HG03354 (cell line): Measurements from ENCODE around the gene ALDH1L1.

Experiments used
- ATAC-seq: cut with Tn5 transposase; IDR thresholded peaks from one replicate; pipeline ENCODE4 v1.9.1; 2021; ENCODE audit warnings: mild to moderate bottlenecking; ENCODE audit not compliant: unreplicated experiment, poor library complexity, severe bottlenecking

The ALDH1L1 gene

GRCh38 chr3:126157083-126157768, 23.2 kb downstream of the ALDH1L1 start:
- no peak for ATAC-seq

GRCh38 chr3:126156468-126156867, 23.9 kb downstream of the ALDH1L1 start:
- ATAC-seq, result no peak

GRCh38 chr3:126155819-126156218, 24.6 kb downstream of the ALDH1L1 start:
- ATAC-seq, result no peak

- ATAC-seq, result no peak
Observed at GRCh38 chr3:126155280-126155640, 25.1 kb downstream of the ALDH1L1 start.

DNA sequence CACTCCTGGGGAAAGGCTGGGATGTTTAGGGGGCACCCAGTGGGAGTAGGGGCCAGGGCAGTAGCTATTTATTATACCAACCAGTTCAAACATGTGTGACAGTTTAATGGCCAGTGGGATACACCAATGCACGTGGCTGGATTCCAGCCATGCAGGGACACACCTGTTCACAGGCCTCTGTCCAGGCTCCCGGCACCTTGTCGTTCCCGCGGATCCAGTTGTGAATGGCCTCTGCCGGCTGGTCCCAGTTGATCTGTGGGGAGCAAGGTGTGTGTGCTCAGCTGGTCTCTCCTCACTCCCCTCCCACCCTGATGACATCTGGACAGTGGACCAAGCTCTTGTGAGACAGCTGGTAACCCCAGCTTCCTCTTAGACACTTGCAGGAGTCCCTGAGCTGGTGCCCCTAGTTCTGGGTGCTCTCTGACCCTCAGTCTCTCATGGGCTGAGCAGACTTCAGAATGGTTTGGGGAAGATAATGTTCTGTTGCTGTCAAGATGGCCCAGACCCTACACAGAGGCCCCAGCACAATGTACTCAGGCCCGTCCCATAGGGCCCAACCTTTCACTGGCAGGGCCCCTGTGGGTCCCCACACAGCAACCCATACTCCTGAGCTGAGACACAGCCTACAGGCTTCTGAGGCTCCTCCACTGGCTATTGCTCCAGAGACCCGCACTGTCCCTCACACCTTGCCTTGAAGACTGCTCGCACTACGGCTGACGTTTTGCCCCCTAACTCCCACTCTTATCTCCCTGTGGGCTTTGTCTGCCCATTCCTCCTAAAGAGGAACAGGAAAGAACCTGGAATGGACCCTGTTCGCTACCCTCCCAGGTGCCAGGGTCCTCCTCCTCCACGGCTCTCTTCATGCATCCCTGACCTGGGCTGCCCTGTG, 25.8 kb downstream of the ALDH1L1 start:
- ATAC-seq, result no peak

DNA sequence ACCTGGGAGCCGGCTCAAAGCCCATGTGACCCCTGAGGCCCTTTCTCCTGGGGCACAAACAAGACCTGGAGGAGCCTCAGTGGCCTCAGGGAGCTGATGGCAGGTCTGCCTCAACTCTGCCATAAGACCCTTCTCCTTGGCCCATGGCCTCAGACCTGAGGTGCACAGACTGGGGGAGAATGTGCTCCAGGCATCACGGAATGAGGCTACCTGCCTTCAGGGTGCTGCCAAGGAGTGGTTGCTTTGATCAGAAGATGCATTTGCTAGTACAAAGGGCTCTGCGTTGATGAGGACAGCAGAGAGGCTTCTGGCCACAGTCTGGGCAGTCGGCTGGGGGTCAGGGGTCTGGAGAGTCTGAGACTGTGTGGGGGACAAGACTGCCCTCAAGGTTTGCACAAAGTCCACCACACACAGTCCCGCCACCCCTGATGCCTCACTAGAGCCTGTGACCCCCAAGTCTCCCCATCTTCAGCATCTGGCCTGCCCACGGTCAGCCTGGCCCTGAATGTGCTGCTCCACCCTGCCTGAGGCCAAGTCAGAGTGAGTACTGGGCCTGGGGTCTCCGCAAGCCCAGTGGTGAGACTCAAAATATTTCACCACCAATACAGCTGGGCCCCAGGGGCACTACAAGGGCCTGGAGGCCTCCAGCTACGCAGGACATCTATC, 26.6 kb downstream of the ALDH1L1 start:
- ATAC-seq, result no peak

DNA sequence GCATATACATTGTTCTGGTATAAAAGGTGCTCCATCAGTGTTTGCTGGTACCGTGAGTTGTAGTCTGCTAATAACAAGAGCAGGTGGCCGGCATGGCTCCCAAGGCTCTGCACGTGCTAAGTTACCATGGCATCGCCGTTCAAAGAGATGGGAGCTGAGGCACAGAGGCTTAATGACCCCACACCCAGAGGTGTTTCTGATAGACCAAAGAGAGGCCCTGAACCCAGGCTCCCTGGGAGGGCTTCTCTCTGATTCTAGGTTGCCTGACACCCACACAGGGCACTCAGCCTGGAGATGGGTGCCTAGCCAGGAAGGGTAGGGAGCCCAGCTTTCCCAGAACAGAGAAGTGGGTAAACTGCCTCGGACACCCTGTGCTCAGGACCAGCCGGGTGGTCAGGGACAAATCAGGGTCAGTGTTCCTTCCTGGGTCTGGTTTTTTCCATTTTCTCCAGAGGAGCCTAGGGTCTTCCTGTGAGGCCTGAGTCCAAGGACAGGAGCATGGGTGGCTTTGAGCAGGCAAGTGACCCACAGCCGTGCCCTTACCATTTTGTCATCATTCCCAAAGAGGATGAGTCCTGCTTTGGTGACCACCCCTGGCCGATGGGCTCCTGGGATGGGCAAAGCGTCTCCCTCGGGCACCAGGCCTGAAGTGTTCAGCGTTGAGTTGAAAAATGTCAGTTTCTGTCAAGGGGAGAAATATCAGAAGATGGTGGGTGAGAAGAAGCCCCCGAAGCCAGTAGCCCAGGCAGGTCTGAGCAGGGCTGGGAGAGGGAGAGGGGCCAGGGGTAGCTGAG, 27.3 kb downstream of the ALDH1L1 start:
- ATAC-seq, result no peak

GRCh38 chr3:126152458-126152857, 27.9 kb downstream of the ALDH1L1 start:
- no peak for ATAC-seq

DNA sequence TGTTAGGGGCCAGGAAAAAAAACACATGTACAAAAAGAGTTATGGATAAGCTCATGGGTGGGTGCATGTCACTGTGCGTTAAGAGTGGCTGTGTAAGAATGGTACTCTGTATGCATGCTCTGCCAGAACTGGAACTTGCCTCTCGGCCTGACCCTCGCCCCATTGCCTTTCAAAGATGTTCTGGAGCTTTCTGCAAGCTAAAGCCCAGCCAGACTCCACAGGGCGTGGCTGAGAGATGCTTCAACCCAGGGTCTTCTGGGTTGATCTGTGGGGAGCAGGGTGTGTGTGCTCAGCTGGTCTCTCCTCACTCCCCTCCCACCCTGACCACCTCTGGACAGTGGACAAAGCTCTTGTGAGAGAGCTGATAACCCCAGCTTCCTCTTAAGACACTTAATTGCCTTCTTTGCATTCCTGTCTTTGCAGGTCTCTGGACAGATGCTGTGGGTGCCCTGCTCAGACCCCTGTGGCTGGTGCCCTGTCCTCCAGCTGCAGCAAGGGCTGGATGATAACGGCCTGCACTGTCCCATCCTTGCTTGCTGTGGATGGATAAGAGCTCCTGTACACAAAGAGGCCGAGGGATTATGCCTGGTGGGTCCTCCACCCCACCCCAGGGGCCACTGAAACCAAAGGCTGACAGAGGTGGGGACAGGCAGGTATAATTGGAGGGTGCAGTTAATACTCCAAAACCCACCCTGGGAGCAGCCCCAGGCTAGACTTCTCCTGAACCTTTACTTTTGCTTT, 28.7 kb downstream of the ALDH1L1 start:
- no peak for ATAC-seq

DNA sequence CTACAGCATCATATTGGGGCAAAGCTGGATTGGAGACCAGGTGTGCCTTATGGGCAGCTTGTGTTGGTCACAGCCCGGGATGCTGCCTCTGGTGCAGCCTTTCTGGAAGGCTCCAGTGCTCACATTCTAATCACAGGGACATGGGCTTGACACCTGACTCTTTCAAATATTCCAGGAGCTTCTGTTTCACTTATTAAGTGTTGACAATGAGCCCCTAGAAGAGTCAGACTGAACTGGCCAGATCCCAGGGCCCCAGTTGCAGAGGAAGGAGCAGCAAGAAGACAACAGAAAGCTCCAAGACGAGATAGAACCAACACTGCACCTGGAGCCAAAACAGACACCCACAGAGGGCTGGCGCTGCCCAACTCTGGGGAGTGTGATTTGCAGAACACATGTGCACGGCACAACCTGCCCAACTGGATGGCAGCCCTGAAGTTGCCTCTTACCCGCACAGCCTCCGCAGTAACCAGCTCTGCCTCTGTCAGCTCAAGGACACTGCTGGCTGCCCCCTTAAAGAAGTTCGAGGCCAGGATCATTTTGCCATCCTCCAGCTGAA, 30.3 kb downstream of the ALDH1L1 start:
- no peak for ATAC-seq

DNA sequence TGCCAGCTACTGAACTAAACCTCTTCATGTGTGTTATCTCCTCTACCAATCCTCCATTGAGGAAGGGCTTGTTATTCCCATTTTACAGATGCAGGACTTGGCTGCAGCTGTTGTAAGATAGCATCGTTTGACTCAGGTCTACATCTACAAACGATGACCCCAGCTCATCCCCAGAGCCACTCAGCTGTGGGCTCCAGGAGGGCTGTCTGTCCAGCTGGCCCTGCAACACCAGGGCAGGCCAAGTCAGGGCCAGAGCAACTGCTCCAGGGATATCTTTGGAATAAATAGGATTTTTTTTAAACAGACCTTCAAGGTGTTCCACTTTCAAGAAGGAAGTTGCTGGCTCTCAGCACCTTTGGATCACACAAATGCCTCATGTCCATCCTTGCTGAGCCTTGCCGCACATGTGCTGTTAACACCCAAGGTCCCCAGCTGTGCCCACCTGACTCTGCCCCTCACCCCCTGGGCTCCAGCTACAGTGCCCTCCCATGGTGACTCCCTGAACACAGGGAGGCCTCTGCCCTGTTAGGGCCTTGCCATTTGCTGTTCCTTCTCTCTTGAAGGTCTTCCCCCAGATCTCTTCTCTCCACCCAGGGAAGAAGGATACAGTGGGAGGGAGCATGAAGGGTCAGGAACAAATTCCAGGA, 31.0 kb downstream of the ALDH1L1 start:
- no peak for ATAC-seq

DNA sequence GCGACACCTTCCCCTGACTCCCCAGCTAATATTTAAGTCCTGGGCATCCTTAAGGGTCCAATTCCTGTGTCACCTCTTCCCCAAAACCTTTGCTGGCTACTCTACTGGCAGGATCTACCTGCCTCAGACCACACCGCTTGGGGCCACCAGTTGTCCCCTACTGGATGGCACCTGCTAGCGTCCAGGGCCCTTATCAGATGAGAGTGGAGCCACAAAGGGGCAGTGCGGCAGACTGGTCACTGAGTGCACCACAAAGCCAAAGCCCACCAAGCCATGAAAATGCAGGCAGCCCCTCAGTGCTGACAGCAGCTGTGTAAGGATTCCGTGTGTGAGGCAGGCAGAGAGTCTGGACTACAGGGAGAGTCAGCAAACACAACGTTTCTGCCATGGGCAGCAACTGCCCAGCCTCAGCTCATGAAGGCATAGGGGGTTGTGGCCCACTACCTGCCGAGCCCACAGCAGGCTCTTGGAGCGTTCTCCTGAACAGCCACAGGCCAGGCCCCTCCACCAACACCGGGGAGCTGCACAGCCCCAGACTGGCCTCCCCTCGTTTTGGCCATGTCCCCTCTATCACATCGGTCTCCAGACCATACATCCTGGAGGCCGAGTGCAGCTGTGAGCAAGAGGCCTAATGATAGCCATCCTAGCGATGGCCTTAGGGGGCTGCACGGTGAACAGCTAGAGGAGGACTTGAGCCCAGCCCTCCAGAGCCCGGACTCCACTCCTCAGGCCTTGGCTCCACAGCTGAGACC, 32.3 kb downstream of the ALDH1L1 start:
- ATAC-seq, result no peak

DNA sequence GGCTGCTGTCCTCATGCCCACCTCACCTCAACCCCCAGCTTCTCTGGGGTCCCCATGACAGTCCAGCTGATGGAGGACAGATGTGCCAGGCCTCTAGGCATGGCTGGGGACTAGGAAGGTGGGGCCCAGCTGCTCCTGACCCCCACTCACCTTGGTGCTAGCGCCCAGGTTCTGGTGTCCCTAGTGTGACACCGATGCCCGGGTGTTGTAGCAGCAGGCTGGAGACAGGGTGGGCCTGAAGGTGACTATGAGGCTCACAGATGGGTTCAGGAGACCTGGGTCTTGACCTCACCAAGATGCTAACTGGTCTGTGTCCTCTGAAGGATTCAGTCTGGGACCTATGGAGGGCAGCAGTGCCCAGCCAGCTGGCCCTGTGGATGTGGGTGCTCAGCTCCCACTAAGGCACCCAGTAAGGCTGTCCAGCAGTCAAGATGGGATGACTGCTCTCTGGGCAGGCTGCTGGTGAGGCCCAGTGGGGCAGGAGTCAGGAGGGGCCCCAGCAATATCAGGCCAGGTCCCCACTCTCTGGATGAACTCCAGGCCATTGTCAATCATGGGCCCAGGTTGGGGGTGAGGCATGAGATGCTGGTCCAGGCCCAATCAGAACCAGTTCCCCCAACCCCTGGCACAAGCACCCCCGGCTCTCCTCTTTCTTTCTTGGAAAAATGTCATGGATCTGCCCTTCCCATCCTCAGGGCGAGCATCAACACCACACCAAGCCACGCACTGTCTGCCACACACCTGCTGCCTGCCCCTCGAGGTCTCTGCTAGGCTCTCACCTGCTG, 33.0 kb downstream of the ALDH1L1 start:
- no peak for ATAC-seq

DNA sequence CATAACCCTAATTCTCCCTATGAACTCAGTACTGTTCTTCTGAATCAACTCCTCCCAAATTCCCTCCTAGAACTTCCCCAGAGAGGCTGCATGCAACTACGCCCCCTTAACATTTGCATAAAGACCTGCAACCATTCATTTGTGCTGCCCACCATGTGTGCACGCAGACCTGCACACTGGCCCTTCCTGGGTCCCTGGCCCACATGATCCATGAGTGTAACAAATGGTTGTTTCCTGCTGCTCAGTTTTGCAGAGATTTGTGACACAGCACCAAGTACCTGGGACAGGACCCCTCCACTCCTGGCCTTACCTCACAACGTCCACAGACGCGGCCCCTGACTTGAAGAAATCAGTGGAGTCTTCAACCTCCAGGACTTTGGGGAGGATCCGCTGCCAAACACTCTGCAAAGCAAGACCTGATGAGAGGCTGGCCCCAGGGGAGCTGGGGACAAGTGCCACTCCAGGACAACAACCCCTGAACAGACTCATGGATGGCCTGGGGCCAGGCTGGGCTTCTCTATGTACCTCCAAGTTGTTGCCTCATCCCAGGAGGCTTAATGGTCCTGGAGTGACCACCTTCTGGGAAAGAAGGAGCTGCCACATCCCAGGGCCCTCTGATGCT, 33.8 kb downstream of the ALDH1L1 start:
- ATAC-seq, result no peak

DNA sequence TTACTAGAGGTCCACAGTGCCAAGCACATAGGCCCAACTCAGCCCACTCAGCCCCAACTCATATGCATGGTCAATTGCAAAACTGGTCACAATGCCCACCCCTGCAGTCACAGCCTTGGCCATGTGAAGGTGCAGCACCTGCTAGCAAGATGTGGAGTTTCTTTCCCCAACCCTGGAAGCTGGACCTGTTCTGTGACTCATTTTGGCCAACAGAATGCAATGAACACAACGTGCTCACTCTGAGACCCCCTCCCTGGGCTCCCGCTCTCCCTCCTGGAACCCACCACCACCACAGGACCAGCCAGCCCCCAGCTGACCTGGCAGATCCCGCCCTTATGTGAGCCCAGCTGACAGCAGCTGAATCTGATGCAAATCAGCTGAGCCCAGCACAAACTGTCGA, 34.4 kb downstream of the ALDH1L1 start:
- ATAC-seq, result no peak

GRCh38 chr3:126142652-126143051, 37.7 kb downstream of the ALDH1L1 start:
- ATAC-seq, result no peak
